SU-DHL-6 (cell line): ENCODE measurements around the gene RFWD3.

Experiments
- H2AFZ ChIP-seq: fragments of 200-600 bp; sonication (generic); 2 replicates; pipeline ENCODE4 v1.6.1; 2014; ENCODE audit warnings: low read depth, mild to moderate bottlenecking, moderate library complexity, mixed read lengths, antibody characterized with exemption, low read length; ENCODE audit not compliant: severe bottlenecking
- H3F3A ChIP-seq: fragments of 200-600 bp; shearing (Covaris generic); 2 replicates; pipeline ENCODE4 v1.6.0; 2016; ENCODE audit warnings: antibody characterized with exemption, mild to moderate bottlenecking; ENCODE audit not compliant: insufficient read depth
- H3K27ac ChIP-seq: fragments of 200-600 bp; sonication (generic); 2 replicates; pipeline ENCODE4 v1.5.1; 2016; ENCODE audit warnings: low read depth, mild to moderate bottlenecking, low read length, moderate library complexity, mixed read lengths
- H3K27me3 ChIP-seq: fragments of 200-600 bp; sonication (generic), shearing (Covaris generic); 2 replicates; pipeline ENCODE4 v1.6.0; 2014; ENCODE audit warnings: mild to moderate bottlenecking, low read length
- H3K36me3 ChIP-seq: fragments of 200-600 bp; sonication (generic); 2 replicates; pipeline ENCODE4 v1.6.1; 2014; ENCODE audit warnings: mild to moderate bottlenecking, low read length, mixed read lengths
- H3K4me2 ChIP-seq: fragments of 300-600, 200-600 bp; shearing (Covaris generic), sonication (generic); 2 replicates; pipeline ENCODE4 v1.6.0; 2014; ENCODE audit warnings: low read length, low read depth, mild to moderate bottlenecking; ENCODE audit not compliant: poor library complexity, severe bottlenecking
- H3K4me3 ChIP-seq: fragments of 200-600 bp; sonication (generic); 2 replicates; pipeline ENCODE4 v1.5.1; 2014; ENCODE audit warnings: antibody characterized with exemption, low read length, mild to moderate bottlenecking, mixed read lengths; ENCODE audit not compliant: insufficient read depth, poor library complexity, severe bottlenecking
- H3K79me2 ChIP-seq: fragments of 200-600 bp; sonication (generic); 2 replicates; pipeline ENCODE4 v1.6.1; 2014; ENCODE audit warnings: mild to moderate bottlenecking, low read length, moderate library complexity; ENCODE audit not compliant: insufficient read depth
- H3K9ac ChIP-seq: fragments of 200-600 bp; sonication (generic); 2 replicates; pipeline ENCODE4 v1.7.0; 2014; ENCODE audit warnings: mild to moderate bottlenecking, low read length
- H3K9me2 ChIP-seq: fragments of 200-600 bp; sonication (generic); replicated peaks from 2 replicates; pipeline ENCODE4 v1.6.1; 2014; ENCODE audit warnings: low read length; ENCODE audit not compliant: insufficient read depth
- H3K9me3 ChIP-seq: fragments of 200-600 bp; sonication (generic); 2 replicates; pipeline ENCODE4 v1.6.1; 2014; ENCODE audit warnings: low read length, mixed read lengths; ENCODE audit not compliant: insufficient read depth
- H4K20me1 ChIP-seq: fragments of 200-600 bp; sonication (generic); 2 replicates; pipeline ENCODE4 v1.6.1; 2014; ENCODE audit warnings: low read depth, mild to moderate bottlenecking, antibody characterized with exemption, low read length, moderate library complexity, mixed read lengths
- EZH2phosphoT487 ChIP-seq: fragments of 200-600 bp; sonication (generic), shearing (Covaris generic); conservative IDR thresholded peaks from 2 replicates; pipeline ENCODE4 v1.6.1; 2018; ENCODE audit warnings: mild to moderate bottlenecking, antibody characterized with exemption, low read length, moderate library complexity, mixed read lengths
- TF ChIP-seq, protein P1 (sequence below): fragments of 200-600 bp; sonication (generic); IDR thresholded peaks from one replicate; pipeline ENCODE4 v1.5.1; 2017; ENCODE audit warnings: antibody characterized with exemption, mild to moderate bottlenecking, low read length, moderate library complexity; ENCODE audit not compliant: insufficient read depth, poor library complexity, severe bottlenecking

RFWD3 gene, protein sequence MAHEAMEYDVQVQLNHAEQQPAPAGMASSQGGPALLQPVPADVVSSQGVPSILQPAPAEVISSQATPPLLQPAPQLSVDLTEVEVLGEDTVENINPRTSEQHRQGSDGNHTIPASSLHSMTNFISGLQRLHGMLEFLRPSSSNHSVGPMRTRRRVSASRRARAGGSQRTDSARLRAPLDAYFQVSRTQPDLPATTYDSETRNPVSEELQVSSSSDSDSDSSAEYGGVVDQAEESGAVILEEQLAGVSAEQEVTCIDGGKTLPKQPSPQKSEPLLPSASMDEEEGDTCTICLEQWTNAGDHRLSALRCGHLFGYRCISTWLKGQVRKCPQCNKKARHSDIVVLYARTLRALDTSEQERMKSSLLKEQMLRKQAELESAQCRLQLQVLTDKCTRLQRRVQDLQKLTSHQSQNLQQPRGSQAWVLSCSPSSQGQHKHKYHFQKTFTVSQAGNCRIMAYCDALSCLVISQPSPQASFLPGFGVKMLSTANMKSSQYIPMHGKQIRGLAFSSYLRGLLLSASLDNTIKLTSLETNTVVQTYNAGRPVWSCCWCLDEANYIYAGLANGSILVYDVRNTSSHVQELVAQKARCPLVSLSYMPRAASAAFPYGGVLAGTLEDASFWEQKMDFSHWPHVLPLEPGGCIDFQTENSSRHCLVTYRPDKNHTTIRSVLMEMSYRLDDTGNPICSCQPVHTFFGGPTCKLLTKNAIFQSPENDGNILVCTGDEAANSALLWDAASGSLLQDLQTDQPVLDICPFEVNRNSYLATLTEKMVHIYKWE

DNA sequence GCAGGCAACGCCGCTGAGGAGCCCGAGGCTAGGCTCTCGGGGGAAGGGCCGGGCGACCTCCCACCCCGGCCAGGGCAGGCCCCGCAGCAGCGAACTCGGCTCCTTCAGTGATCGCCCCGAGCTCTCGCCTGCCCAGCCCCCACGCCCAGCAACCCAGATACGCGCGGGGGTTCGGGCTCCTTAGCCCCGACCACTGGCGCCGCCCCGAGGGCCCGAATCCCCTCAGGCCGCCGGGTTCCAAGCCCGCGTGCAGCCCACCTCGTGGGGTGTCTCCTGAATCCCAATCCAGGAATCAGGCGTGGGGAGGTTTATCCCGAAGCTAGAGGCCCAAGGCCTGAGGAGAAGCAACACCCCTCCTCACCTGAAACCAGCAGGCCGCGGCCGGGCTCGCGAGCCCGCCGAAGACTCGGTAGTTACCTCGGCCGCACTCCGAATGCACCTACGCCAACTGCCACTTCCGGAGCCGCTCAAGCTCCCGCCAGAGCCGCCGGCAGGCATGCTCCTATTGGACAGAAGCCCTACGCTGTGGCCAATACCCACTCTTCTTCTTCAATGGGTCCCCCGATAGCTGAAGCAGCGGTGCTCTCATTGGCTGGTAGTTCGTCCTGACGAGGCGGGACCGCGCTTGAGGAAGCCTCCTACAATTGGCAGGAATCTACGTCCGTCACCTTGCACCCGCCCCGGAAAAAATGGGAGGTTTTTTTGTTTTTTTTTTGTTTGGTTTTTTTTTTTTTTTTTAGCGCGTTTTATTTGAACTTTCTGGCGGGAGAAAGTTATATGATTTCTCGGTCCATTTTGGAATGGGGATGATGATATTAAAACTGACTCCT is at the start of gene RFWD3:
Gene RFWD3, minus strand, starts transcription at position 453 of the 830 bp plus-strand sequence. CDS start 5,428 bp downstream, outside the sequence.
- Histone ChIP-seq H3K9me3 (0 out of 2 replicates have a peak, but pooled peaks cover 5% of the 10 kb centered on the region), H3K9me2 (no peaks in the 10 kb centered on the region), H3K36me3 (peaks cover 21% of the 10 kb centered on the region), H3K9ac (peak within 1 kb of the TSS; percentile 98), H3K4me3 (peak within 1 kb of the TSS; percentile 90), H3K27me3 (no peaks in the 10 kb centered on the region), H3K79me2 (peaks cover 50% of the 10 kb centered on the region), H3K4me2 (peak within 1 kb of the TSS; percentile 98), H3K27ac (peak within 1 kb of the TSS; percentile 76), H2AFZ (peak within 1 kb of the TSS; percentile 93), H4K20me1 (peaks cover 19% of the 10 kb centered on the region), H3F3A (no peaks in the 10 kb centered on the region)
- TF ChIP-seq EZH2phosphoT487, result no peak
- TF ChIP-seq, protein P1, sequence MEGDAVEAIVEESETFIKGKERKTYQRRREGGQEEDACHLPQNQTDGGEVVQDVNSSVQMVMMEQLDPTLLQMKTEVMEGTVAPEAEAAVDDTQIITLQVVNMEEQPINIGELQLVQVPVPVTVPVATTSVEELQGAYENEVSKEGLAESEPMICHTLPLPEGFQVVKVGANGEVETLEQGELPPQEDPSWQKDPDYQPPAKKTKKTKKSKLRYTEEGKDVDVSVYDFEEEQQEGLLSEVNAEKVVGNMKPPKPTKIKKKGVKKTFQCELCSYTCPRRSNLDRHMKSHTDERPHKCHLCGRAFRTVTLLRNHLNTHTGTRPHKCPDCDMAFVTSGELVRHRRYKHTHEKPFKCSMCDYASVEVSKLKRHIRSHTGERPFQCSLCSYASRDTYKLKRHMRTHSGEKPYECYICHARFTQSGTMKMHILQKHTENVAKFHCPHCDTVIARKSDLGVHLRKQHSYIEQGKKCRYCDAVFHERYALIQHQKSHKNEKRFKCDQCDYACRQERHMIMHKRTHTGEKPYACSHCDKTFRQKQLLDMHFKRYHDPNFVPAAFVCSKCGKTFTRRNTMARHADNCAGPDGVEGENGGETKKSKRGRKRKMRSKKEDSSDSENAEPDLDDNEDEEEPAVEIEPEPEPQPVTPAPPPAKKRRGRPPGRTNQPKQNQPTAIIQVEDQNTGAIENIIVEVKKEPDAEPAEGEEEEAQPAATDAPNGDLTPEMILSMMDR, result no peak

DNA sequence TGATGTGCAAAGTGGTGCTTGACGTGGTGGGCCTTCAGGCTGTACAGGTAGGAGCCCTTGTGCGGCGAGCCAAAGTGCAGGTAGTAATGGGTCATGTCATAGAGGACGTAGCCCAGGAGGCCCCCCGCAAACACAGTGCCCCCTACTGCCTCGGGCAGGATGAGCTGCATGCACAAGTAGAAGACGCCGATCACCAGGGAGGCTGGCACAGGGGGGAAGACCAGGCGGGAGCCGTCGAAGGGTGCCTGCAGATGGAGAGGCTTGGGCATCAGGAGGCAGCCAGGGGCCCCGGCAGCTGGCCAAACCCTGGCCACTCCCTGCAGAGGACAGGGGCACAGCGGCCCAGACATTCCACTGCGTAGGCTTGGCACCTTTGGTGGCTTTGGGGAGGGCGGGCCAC is 49.7 kb upstream of the RFWD3 start:
- H3K9me3 ChIP-seq, result no peaks in the 10 kb centered on the region
- no peak overlapping the region for H3K4me2 ChIP-seq
- TF ChIP-seq EZH2phosphoT487, result no peak
- TF ChIP-seq, protein P1, result no peak
- H4K20me1 ChIP-seq, result no peaks in the 10 kb centered on the region
- no peak overlapping the region for H3K4me3 ChIP-seq
- H3K27ac ChIP-seq, result no peak overlapping the region
- H3K9me2 ChIP-seq, result no peaks in the 10 kb centered on the region
- no peaks in the 10 kb centered on the region for H3K79me2 ChIP-seq
- no peak overlapping the region for H3K9ac ChIP-seq
- H3K36me3 ChIP-seq, result no peaks in the 10 kb centered on the region
- no peaks in the 10 kb centered on the region for H3K27me3 ChIP-seq
- no peak overlapping the region for H2AFZ ChIP-seq
- H3F3A ChIP-seq, result no peaks in the 10 kb centered on the region

DNA sequence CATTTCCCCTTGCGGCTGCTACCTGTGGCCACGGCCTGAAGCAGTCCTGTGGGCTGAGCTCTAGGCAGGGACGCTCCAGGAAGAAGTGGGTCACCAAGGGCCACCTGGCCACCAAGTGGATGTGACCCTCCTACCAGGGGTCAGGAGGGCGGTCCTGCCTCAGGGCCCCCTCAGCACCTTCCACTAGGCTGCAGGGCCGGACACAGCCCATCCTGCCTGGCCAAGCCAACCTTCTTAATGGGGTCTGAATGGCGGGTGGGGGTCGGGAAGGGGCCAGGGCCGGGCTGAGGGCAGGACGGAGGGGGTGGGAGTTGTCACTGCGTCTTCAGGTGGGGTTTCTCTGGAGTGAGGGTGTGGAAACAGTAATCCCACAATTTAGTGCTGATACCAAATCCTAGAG is 47.2 kb upstream of the RFWD3 start:
- Histone ChIP-seq H3K9me3 (no peaks in the 10 kb centered on the region), H3K9ac (no peak overlapping the region), H3K36me3 (no peaks in the 10 kb centered on the region), H3K27ac (no peak overlapping the region), H3K4me3 (no peak overlapping the region), H4K20me1 (no peaks in the 10 kb centered on the region), H2AFZ (no peak overlapping the region), H3F3A (no peaks in the 10 kb centered on the region), H3K27me3 (no peaks in the 10 kb centered on the region), H3K4me2 (no peak overlapping the region), H3K9me2 (no peaks in the 10 kb centered on the region), H3K79me2 (no peaks in the 10 kb centered on the region)
- no peak for TF ChIP-seq EZH2phosphoT487
- TF ChIP-seq, protein P1, result no peak
